GM23338 (cell line): Measurements from ENCODE around the gene KCNAB3. TPM values are rescaled to one million over a fixed set of nuclear protein-coding genes. Genes with fewer than 3 reads are reported as not detected.

Source experiments
- ATAC-seq: fragments of 200-7000 bp; cut with Tn5 transposase; 3 replicates; pipeline ENCODE4 v1.9.1; 2020
- DNase-seq: peaks from one replicate; pipeline ENCODE4 v3.0.0-alpha.2; 2015; ENCODE audit warnings: low spot score
- H2AFZ ChIP-seq: fragments of 200-600 bp; sonication (generic); 2 replicates; pipeline ENCODE4 v1.8.0; 2016; ENCODE audit warnings: antibody characterized with exemption, mild to moderate bottlenecking, moderate library complexity
- H3F3A ChIP-seq: fragments of 200-600 bp; sonication (generic); replicated peaks from 2 replicates; pipeline ENCODE4 v1.8.0; 2017; ENCODE audit warnings: antibody characterized with exemption, mixed run types, low read depth
- H3K27ac ChIP-seq: fragments of 200-600 bp; sonication (generic); 2 replicates; pipeline ENCODE4 v1.6.1; 2016; ENCODE audit warnings: low read depth
- H3K27me3 ChIP-seq: fragments of 200-600 bp; sonication (generic); 2 replicates; pipeline ENCODE4 v1.8.0; 2016; ENCODE audit warnings: mild to moderate bottlenecking, mixed run types, moderate library complexity; ENCODE audit not compliant: insufficient read depth
- H3K36me3 ChIP-seq: fragments of 200-600 bp; sonication (generic); 2 replicates; pipeline ENCODE4 v1.8.0; 2016; ENCODE audit warnings: mild to moderate bottlenecking; ENCODE audit not compliant: insufficient read depth
- H3K4me1 ChIP-seq: fragments of 200-600 bp; sonication (generic); 2 replicates; pipeline ENCODE4 v1.8.0; 2016; ENCODE audit warnings: mild to moderate bottlenecking, moderate library complexity; ENCODE audit not compliant: insufficient read depth
- H3K4me2 ChIP-seq: fragments of 200-600 bp; sonication (generic); 2 replicates; pipeline ENCODE4 v1.7.1; 2017; ENCODE audit warnings: mixed run types
- H3K4me3 ChIP-seq: fragments of 200-600 bp; sonication (generic); 2 replicates; pipeline ENCODE4 v1.6.1; 2016; ENCODE audit warnings: mixed run types
- H3K79me2 ChIP-seq: fragments of 200-600 bp; sonication (generic); replicated peaks from 2 replicates; pipeline ENCODE4 v1.8.0; 2017; ENCODE audit warnings: mild to moderate bottlenecking; ENCODE audit not compliant: insufficient read depth
- H3K9me2 ChIP-seq: fragments of 200-600 bp; sonication (generic); 2 replicates; pipeline ENCODE4 v1.8.0; 2017; ENCODE audit not compliant: insufficient read depth
- H4K20me1 ChIP-seq: fragments of 200-600 bp; sonication (generic); replicated peaks from 2 replicates; pipeline ENCODE4 v1.8.0; 2017; ENCODE audit warnings: mild to moderate bottlenecking; ENCODE audit not compliant: insufficient read depth
- H3K27ac Mint-ChIP-seq: 2 replicates; pipeline ENCODE4 v1.8.0; 2020; ENCODE audit warnings: inconsistent platforms, mild to moderate bottlenecking, moderate library complexity, mixed read lengths
- H3K27me3 Mint-ChIP-seq: 3 replicates; pipeline ENCODE4 v1.8.0; 2022; ENCODE audit warnings: low read depth, mild to moderate bottlenecking, moderate library complexity, mixed read lengths, inconsistent platforms; ENCODE audit not compliant: insufficient read depth, poor library complexity
- H3K36me3 Mint-ChIP-seq: 3 replicates; pipeline ENCODE4 v1.8.0; 2021; ENCODE audit warnings: low read depth, mild to moderate bottlenecking, inconsistent platforms, moderate library complexity, mixed read lengths
- H3K4me1 Mint-ChIP-seq: 3 replicates; pipeline ENCODE4 v1.8.0; 2020; ENCODE audit warnings: mild to moderate bottlenecking, inconsistent platforms, mixed read lengths
- H3K4me3 Mint-ChIP-seq: 3 replicates; pipeline ENCODE4 v1.8.0; 2021; ENCODE audit warnings: moderate library complexity, mild to moderate bottlenecking, inconsistent platforms, mixed read lengths
- H3K9me3 Mint-ChIP-seq: 3 replicates; pipeline ENCODE4 v1.8.0; 2020; ENCODE audit warnings: moderate library complexity, mild to moderate bottlenecking, inconsistent platforms, mixed read lengths
- CREB1 ChIP-seq: fragments of 250-450 bp; sonication (Bioruptor Pico); IDR thresholded peaks from 2 replicates; pipeline ENCODE4 v1.5.0; 2020; ENCODE audit warnings: low read depth, mild to moderate bottlenecking, moderate library complexity
- EZH2 ChIP-seq: fragments of 200-600 bp; sonication (generic); IDR thresholded peaks from one replicate; pipeline ENCODE4 v1.8.0; 2017; ENCODE audit warnings: antibody characterized with exemption, mild to moderate bottlenecking, low read depth; ENCODE audit not compliant: unreplicated experiment
- EZH2phosphoT487 ChIP-seq: fragments of 200-600 bp; sonication (generic); IDR thresholded peaks from one replicate; pipeline ENCODE4 v1.8.1; 2018; ENCODE audit warnings: antibody characterized with exemption; ENCODE audit not compliant: unreplicated experiment
- NANOG ChIP-seq: IDR thresholded peaks from 2 replicates; pipeline ENCODE4 v1.6.1; 2016; ENCODE audit warnings: antibody characterized with exemption, borderline replicate concordance
- POLR2AphosphoS5 ChIP-seq: IDR thresholded peaks from 2 replicates; pipeline ENCODE4 v1.6.1; 2016; ENCODE audit warnings: antibody characterized with exemption, low read depth
- STAT1 ChIP-seq: IDR thresholded peaks from one replicate; pipeline ENCODE4 v1.6.1; 2016; ENCODE audit warnings: antibody characterized with exemption; ENCODE audit not compliant: unreplicated experiment
- ZNF114 ChIP-seq: fragments of 250-450 bp; sonication (Bioruptor Pico); IDR thresholded peaks from 2 replicates; pipeline ENCODE4 v1.5.0; 2020; ENCODE audit warnings: mild to moderate bottlenecking, moderate library complexity
- ZNF331 ChIP-seq: fragments of 250-450 bp; sonication (Bioruptor Pico); IDR thresholded peaks from 2 replicates; pipeline ENCODE4 v1.5.0; 2020; ENCODE audit warnings: low read depth, mild to moderate bottlenecking, moderate library complexity
- polyA plus RNA-seq: library from polyadenylated mRNA; unstranded; fragments of >200 nt; fragmentation: Nextera tagmentation; extraction: Ambion mirVana; gene quantifications from 2 replicates; pipeline ENCODE4 v1.2.1, GENCODE V29; 2016
- total RNA-seq: library from RNA; depleted of rRNA; stranded (reverse); fragments of >200 nt; shearing (Covaris generic); gene quantifications from 2 replicates; pipeline ENCODE4 v1.2.3, GENCODE V29; 2014
- TF ChIP-seq, protein P1 (sequence below), 2 experiments: fragments of 200-600 bp in 1 of 2; sonication (generic) in 1 of 2; conservative IDR thresholded peaks; 2 replicates each; pipeline versions ENCODE4 v1.5.1 to v1.6.1; 2016 to 2017; ENCODE audit warnings: antibody characterized with exemption in 2 of 2, low read depth in 2 of 2, mild to moderate bottlenecking in 2 of 2, moderate library complexity in 1 of 2
- TF ChIP-seq, protein P2 (sequence below): fragments of 250-450 bp; sonication (Bioruptor Pico); IDR thresholded peaks from 2 replicates; pipeline ENCODE4 v1.5.0; 2020; ENCODE audit warnings: mild to moderate bottlenecking, moderate library complexity

Gene KCNAB3
- total and polyA plus RNA-seq, 2 experiments from 2014 or later = 0.45 to 1.0 TPM

DNA sequence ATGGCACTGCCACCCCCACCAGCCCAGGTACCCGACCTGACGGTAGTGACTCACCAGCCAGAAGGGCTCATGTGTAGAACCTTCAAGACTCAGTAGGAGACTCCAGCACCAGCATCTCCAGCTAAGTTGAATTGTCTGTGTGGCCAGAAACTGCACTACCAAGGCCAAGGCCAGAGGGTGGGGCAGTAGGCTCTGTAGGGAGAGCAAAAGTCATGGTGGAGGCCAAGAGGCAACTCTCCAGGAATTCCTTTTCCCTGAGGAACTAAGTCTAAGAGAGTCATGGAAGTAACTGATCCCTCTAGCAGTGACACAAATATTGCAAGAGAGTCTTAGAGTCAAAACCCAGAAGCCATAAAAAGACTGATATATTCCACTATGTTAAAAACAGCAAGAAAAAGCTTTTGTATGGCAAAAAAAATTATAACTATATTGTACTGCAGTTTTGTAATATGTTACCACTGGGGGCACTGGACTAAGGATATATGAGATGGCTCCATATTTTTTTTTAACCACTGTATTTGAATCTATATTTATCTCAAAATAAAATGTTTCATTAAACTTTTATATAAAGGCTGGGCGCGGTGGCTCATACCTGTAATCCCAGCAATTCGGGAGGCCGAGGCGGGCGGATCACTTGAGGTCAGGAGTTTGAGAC lies 42.6 kb upstream of the KCNAB3 start:
- H3K4me1 ChIP-seq = no peaks in the 10 kb centered on the region
- H3F3A ChIP-seq = no peaks in the 10 kb centered on the region
- Mint-ChIP-seq H3K36me3 (no peaks in the 10 kb centered on the region), H3K9me3 (peaks cover 14% of the 10 kb centered on the region), H3K27ac (no peak overlapping the region), H3K27me3 (peaks cover 9% of the 10 kb centered on the region), H3K4me3 (no peak overlapping the region), H3K4me1 (no peaks in the 10 kb centered on the region)
- TF ChIP-seq EZH2phosphoT487 = no peak
- no peak for TF ChIP-seq ZNF331 (CRISPR knock-in tag)
- TF ChIP-seq, protein P1, sequence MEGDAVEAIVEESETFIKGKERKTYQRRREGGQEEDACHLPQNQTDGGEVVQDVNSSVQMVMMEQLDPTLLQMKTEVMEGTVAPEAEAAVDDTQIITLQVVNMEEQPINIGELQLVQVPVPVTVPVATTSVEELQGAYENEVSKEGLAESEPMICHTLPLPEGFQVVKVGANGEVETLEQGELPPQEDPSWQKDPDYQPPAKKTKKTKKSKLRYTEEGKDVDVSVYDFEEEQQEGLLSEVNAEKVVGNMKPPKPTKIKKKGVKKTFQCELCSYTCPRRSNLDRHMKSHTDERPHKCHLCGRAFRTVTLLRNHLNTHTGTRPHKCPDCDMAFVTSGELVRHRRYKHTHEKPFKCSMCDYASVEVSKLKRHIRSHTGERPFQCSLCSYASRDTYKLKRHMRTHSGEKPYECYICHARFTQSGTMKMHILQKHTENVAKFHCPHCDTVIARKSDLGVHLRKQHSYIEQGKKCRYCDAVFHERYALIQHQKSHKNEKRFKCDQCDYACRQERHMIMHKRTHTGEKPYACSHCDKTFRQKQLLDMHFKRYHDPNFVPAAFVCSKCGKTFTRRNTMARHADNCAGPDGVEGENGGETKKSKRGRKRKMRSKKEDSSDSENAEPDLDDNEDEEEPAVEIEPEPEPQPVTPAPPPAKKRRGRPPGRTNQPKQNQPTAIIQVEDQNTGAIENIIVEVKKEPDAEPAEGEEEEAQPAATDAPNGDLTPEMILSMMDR (conservative IDR thresholded peaks at IDR 0.05; ENCODE audit: low read depth in 2 of 2) = peak in 1 of 2 experiments; percentile 12; a peak in 1 of 4 replicates
- no peak for TF ChIP-seq NANOG
- H3K27me3 ChIP-seq = no peaks in the 10 kb centered on the region
- H3K4me2 ChIP-seq = no peak overlapping the region
- H2AFZ ChIP-seq = no peak overlapping the region
- no peaks in the 10 kb centered on the region for H3K79me2 ChIP-seq
- H3K4me3 ChIP-seq = no peak overlapping the region
- H3K36me3 ChIP-seq = no peaks in the 10 kb centered on the region
- ATAC-seq (no peak), DNase-seq (no peak)
- no peaks in the 10 kb centered on the region for H3K9me2 ChIP-seq
- H4K20me1 ChIP-seq = no peaks in the 10 kb centered on the region
- H3K27ac ChIP-seq = no peak overlapping the region

DNA sequence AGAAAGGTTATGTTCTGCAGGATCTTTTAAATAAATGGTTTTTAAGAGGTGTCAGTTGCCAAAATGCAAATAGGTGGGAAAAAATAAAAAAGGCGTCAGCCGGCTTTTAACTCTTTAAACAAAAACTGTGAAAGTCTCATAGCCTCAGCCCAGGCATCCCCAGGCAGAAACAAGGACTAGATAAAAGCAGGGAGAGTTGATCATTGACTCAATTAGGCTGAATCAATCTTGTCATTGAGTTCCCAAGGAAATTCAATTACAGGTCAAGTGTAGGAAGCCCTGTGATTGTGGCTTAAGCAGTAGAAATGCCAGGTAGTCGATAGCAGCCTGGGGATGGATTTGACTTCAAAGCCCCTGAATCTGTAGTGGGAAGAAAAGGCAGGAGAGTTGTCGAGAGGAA lies 42.0 kb upstream of the KCNAB3 start:
- Mint-ChIP-seq H3K36me3 (no peaks in the 10 kb centered on the region), H3K9me3 (peaks cover 14% of the 10 kb centered on the region), H3K4me1 (no peaks in the 10 kb centered on the region), H3K4me3 (no peak overlapping the region), H3K27ac (no peak overlapping the region), H3K27me3 (peaks cover 6% of the 10 kb centered on the region)
- H2AFZ ChIP-seq = no peak overlapping the region
- H3K36me3 ChIP-seq = no peaks in the 10 kb centered on the region
- DNase-seq (no peak), ATAC-seq (no peak)
- H3K79me2 ChIP-seq = no peaks in the 10 kb centered on the region
- no peaks in the 10 kb centered on the region for H4K20me1 ChIP-seq
- no peaks in the 10 kb centered on the region for H3K9me2 ChIP-seq
- H3F3A ChIP-seq = no peaks in the 10 kb centered on the region
- H3K27me3 ChIP-seq = no peaks in the 10 kb centered on the region
- no peaks in the 10 kb centered on the region for H3K4me1 ChIP-seq
- no peak overlapping the region for H3K27ac ChIP-seq
- no peak overlapping the region for H3K4me2 ChIP-seq
- no peak overlapping the region for H3K4me3 ChIP-seq
- TF ChIP-seq, protein P2, sequence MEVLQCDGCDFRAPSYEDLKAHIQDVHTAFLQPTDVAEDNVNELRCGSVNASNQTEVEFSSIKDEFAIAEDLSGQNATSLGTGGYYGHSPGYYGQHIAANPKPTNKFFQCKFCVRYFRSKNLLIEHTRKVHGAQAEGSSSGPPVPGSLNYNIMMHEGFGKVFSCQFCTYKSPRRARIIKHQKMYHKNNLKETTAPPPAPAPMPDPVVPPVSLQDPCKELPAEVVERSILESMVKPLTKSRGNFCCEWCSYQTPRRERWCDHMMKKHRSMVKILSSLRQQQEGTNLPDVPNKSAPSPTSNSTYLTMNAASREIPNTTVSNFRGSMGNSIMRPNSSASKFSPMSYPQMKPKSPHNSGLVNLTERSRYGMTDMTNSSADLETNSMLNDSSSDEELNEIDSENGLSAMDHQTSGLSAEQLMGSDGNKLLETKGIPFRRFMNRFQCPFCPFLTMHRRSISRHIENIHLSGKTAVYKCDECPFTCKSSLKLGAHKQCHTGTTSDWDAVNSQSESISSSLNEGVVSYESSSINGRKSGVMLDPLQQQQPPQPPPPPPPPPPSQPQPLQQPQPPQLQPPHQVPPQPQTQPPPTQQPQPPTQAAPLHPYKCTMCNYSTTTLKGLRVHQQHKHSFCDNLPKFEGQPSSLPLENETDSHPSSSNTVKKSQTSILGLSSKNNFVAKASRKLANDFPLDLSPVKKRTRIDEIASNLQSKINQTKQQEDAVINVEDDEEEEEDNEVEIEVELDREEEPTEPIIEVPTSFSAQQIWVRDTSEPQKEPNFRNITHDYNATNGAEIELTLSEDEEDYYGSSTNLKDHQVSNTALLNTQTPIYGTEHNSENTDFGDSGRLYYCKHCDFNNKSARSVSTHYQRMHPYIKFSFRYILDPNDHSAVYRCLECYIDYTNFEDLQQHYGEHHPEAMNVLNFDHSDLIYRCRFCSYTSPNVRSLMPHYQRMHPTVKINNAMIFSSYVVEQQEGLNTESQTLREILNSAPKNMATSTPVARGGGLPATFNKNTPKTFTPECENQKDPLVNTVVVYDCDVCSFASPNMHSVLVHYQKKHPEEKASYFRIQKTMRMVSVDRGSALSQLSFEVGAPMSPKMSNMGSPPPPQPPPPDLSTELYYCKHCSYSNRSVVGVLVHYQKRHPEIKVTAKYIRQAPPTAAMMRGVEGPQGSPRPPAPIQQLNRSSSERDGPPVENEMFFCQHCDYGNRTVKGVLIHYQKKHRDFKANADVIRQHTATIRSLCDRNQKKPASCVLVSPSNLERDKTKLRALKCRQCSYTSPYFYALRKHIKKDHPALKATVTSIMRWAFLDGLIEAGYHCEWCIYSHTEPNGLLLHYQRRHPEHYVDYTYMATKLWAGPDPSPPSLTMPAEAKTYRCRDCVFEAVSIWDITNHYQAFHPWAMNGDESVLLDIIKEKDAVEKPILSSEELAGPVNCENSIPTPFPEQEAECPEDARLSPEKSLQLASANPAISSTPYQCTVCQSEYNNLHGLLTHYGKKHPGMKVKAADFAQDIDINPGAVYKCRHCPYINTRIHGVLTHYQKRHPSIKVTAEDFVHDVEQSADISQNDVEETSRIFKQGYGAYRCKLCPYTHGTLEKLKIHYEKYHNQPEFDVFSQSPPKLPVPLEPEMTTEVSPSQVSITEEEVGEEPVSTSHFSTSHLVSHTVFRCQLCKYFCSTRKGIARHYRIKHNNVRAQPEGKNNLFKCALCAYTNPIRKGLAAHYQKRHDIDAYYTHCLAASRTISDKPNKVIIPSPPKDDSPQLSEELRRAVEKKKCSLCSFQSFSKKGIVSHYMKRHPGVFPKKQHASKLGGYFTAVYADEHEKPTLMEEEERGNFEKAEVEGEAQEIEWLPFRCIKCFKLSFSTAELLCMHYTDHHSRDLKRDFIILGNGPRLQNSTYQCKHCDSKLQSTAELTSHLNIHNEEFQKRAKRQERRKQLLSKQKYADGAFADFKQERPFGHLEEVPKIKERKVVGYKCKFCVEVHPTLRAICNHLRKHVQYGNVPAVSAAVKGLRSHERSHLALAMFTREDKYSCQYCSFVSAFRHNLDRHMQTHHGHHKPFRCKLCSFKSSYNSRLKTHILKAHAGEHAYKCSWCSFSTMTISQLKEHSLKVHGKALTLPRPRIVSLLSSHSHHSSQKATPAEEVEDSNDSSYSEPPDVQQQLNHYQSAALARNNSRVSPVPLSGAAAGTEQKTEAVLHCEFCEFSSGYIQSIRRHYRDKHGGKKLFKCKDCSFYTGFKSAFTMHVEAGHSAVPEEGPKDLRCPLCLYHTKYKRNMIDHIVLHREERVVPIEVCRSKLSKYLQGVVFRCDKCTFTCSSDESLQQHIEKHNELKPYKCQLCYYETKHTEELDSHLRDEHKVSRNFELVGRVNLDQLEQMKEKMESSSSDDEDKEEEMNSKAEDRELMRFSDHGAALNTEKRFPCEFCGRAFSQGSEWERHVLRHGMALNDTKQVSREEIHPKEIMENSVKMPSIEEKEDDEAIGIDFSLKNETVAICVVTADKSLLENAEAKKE (CRISPR knock-in tag) = no peak
- TF ChIP-seq ZNF114 (CRISPR knock-in tag) = no peak
- TF ChIP-seq, protein P1 (conservative IDR thresholded peaks at IDR 0.05; ENCODE audit: low read depth in 2 of 2) = no peak
- no peak for TF ChIP-seq POLR2AphosphoS5
- no peak for TF ChIP-seq STAT1
- no peak for TF ChIP-seq EZH2
- no peak for TF ChIP-seq EZH2phosphoT487
- no peak for TF ChIP-seq CREB1
- TF ChIP-seq NANOG = no peak
